AG09309 (cell line): Measurements from ENCODE around the gene DUS3L.

ENCODE experiments used
- DNase-seq: peaks from one replicate; pipeline ENCODE4 v3.0.0-alpha.2; 2010; ENCODE audit warnings: low read depth
- H3K4me3 ChIP-seq: 2 replicates; pipeline ENCODE4 v1.5.1; 2011; ENCODE audit warnings: mild to moderate bottlenecking, low read depth, low read length, moderate library complexity; ENCODE audit not compliant: control insufficient read depth
- CTCF ChIP-seq: IDR thresholded peaks from 2 replicates; pipeline ENCODE4 v1.5.1; 2011; ENCODE audit warnings: mild to moderate bottlenecking, low read depth, low read length, inconsistent platforms; ENCODE audit not compliant: insufficient read depth, control insufficient read depth; ENCODE audit errors: missing control alignments

Gene DUS3L

GRCh38 chr19:5831159-5831558 lies 40.2 kb upstream of the DUS3L start:
- no peak for DNase-seq
- TF ChIP-seq CTCF = no peak
- H3K4me3 ChIP-seq = no peak overlapping the region

GRCh38 chr19:5829567-5830310 lies 38.8 kb upstream of the DUS3L start:
- no peak for DNase-seq
- no peak overlapping the region; the same call in 1 of the 2 replicates for H3K4me3 ChIP-seq
- TF ChIP-seq CTCF = no peak

GRCh38 chr19:5828661-5829566 lies 38.0 kb upstream of the DUS3L start:
- no peak for DNase-seq
- peak overlapping the region; percentile 49 for H3K4me3 ChIP-seq

GRCh38 chr19:5827891-5828660 lies 37.1 kb upstream of the DUS3L start:
- peak; percentile 45 for DNase-seq
- TF ChIP-seq CTCF = no peak
- H3K4me3 ChIP-seq = peak overlapping the region; percentile 49

More at GRCh38 chr19:5828661-5829566, 38.0 kb upstream of the DUS3L start:
- no peak for TF ChIP-seq CTCF

DNA sequence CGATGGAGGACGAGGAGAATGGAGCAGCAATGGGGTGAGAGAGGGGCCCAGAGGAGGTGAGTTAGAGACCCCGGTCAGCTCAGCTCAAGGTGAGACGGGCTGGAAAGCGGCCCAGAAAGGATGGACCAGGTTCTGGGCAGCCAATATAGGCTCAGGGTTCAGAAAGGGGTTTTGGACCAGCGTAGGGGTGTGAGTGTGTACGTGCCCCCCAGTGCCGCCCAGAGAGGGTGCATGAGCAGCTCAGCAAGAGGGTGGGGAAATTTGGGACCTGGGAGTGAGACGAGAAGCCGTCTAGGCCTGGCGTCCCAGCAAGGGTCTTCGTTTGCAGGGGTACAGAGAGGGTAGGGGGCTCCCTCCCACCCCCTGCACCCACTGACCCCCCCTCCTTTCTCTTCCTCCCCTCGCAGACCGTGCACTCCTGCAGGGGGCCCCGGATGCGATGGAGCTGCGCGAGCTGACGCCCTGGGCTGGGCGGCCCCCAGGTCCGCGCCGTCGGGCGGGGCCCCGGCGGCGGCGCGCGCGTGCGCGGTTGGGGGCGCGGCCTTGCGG lies 36.5 kb upstream of the DUS3L start:
- no peak for DNase-seq
- peak overlapping the region; percentile 34 for H3K4me3 ChIP-seq
- no peak for TF ChIP-seq CTCF
